ENCODE data around the gene HDGFL3.
"Not testable (repeated sequence)": the region's sequence is repeated elsewhere in the genome, so short reads cannot be mapped to it uniquely, and the experiment has no call there.

- TF ChIP-seq POLR2A, CTCF (IDR thresholded peaks at IDR 0.05): not testable (repeated sequence)
Observed at GRCh38 chr15:83221781-83222180, 14.2 kb upstream of the HDGFL3 start.
